Central memory CD8-positive, alpha-beta T cell (primary cell): ENCODE measurements around the gene WDR36.

Experiments used
- ATAC-seq: fragments of 150-1000 bp; cut with Tn5 transposase; replicated peaks from 2 replicates; pipeline ENCODE4 v1.10.0; 2022; ENCODE audit warnings: mild to moderate bottlenecking, moderate FRiP score, moderate number of reproducible peaks; ENCODE audit not compliant: poor library complexity, severe bottlenecking; ENCODE audit errors: extremely low read depth
- DNase-seq, 2 donors: peaks; one replicate each; pipeline ENCODE4 v3.0.0; 2021; ENCODE audit warnings: low spot score in 2 of 2
- H3K27ac Mint-ChIP-seq: one replicate; pipeline ENCODE4 v1.8.0; 2022; ENCODE audit warnings: low read depth, mild to moderate bottlenecking, moderate library complexity, mixed read lengths
- H3K27me3 Mint-ChIP-seq: one replicate; pipeline ENCODE4 v1.8.0; 2022; ENCODE audit warnings: mixed read lengths
- H3K36me3 Mint-ChIP-seq: one replicate; pipeline ENCODE4 v1.8.0; 2022; ENCODE audit warnings: mild to moderate bottlenecking, moderate library complexity, mixed read lengths; ENCODE audit not compliant: insufficient read depth
- H3K4me1 Mint-ChIP-seq: one replicate; pipeline ENCODE4 v1.8.0; 2022; ENCODE audit warnings: mixed read lengths
- H3K4me3 Mint-ChIP-seq: one replicate; pipeline ENCODE4 v1.8.0; 2022; ENCODE audit warnings: mild to moderate bottlenecking, moderate library complexity, mixed read lengths
- H3K9me3 Mint-ChIP-seq: one replicate; pipeline ENCODE4 v1.8.0; 2022; ENCODE audit warnings: mixed read lengths

WDR36 gene

GRCh38 chr5:111092062-111092853, at the start of gene WDR36:
Gene WDR36 (plus strand): TSS chr5:111092348. CDS start chr5:111092457, 109 bp downstream.
- no peaks in the 10 kb centered on the region for H3K9me3 Mint-ChIP-seq
- H3K4me3 Mint-ChIP-seq = peak within 1 kb of the TSS; percentile 98
- peaks cover 28% of the 10 kb centered on the region for H3K4me1 Mint-ChIP-seq
- DNase-seq (peak; percentile 83 to 87), ATAC-seq (peak; percentile 89)
- peak within 1 kb of the TSS; percentile 97 for H3K27ac Mint-ChIP-seq
- H3K36me3 Mint-ChIP-seq = peaks cover 20% of the 10 kb centered on the region
- peaks cover 18% of the 10 kb centered on the region for H3K27me3 Mint-ChIP-seq

GRCh38 chr5:111043712-111044506, 48.2 kb upstream of the WDR36 start:
- H3K4me3 Mint-ChIP-seq = no peak overlapping the region
- H3K9me3 Mint-ChIP-seq = no peaks in the 10 kb centered on the region
- H3K36me3 Mint-ChIP-seq = no peaks in the 10 kb centered on the region
- H3K27me3 Mint-ChIP-seq = peaks cover 21% of the 10 kb centered on the region
- no peaks in the 10 kb centered on the region for H3K4me1 Mint-ChIP-seq
- no peak overlapping the region for H3K27ac Mint-ChIP-seq
- ATAC-seq = no peak
- no peak for DNase-seq

GRCh38 chr5:111058064-111058463, 34.1 kb upstream of the WDR36 start:
- no peak overlapping the region for H3K27ac Mint-ChIP-seq
- no peak overlapping the region for H3K4me3 Mint-ChIP-seq
- DNase-seq = no peak
- H3K4me1 Mint-ChIP-seq = no peaks in the 10 kb centered on the region
- H3K27me3 Mint-ChIP-seq = peaks cover 73% of the 10 kb centered on the region
- H3K36me3 Mint-ChIP-seq = no peaks in the 10 kb centered on the region
- ATAC-seq = no peak
- no peaks in the 10 kb centered on the region for H3K9me3 Mint-ChIP-seq

- Mint-ChIP-seq H3K27me3 (peaks cover 73% of the 10 kb centered on the region), H3K4me3 (no peak overlapping the region), H3K4me1 (no peaks in the 10 kb centered on the region), H3K9me3 (no peaks in the 10 kb centered on the region), H3K27ac (no peak overlapping the region), H3K36me3 (no peaks in the 10 kb centered on the region)
- ATAC-seq (no peak), DNase-seq (no peak)
Measured at GRCh38 chr5:111060169-111060568, 32.0 kb upstream of the WDR36 start.

- ATAC-seq (no peak), DNase-seq (no peak)
- H3K27ac Mint-ChIP-seq = no peak overlapping the region
- no peaks in the 10 kb centered on the region for H3K36me3 Mint-ChIP-seq
- H3K4me3 Mint-ChIP-seq = no peak overlapping the region
- H3K9me3 Mint-ChIP-seq = no peaks in the 10 kb centered on the region
- no peaks in the 10 kb centered on the region for H3K4me1 Mint-ChIP-seq
- peaks cover 73% of the 10 kb centered on the region for H3K27me3 Mint-ChIP-seq
Measured at GRCh38 chr5:111061618-111062017, 30.5 kb upstream of the WDR36 start.

- H3K27me3 Mint-ChIP-seq = peaks cover 73% of the 10 kb centered on the region
- ATAC-seq = no peak
- H3K27ac Mint-ChIP-seq = no peak overlapping the region
Measured at GRCh38 chr5:111063709-111064322, 28.3 kb upstream of the WDR36 start.

GRCh38 chr5:111066261-111066938, 25.7 kb upstream of the WDR36 start:
- DNase-seq (no peak), ATAC-seq (no peak)
- Mint-ChIP-seq H3K36me3 (no peaks in the 10 kb centered on the region), H3K4me3 (no peak overlapping the region), H3K27ac (no peak overlapping the region), H3K9me3 (no peaks in the 10 kb centered on the region), H3K4me1 (no peaks in the 10 kb centered on the region), H3K27me3 (peaks cover 87% of the 10 kb centered on the region)

More at GRCh38 chr5:111063709-111064322, 28.3 kb upstream of the WDR36 start:
- no peak overlapping the region for H3K4me3 Mint-ChIP-seq
- DNase-seq = no peak
- H3K9me3 Mint-ChIP-seq = no peaks in the 10 kb centered on the region
- no peaks in the 10 kb centered on the region for H3K36me3 Mint-ChIP-seq
- no peaks in the 10 kb centered on the region for H3K4me1 Mint-ChIP-seq

GRCh38 chr5:111068213-111068612, 23.9 kb upstream of the WDR36 start:
- ATAC-seq (no peak), DNase-seq (no peak)
- no peak overlapping the region for H3K4me3 Mint-ChIP-seq
- H3K4me1 Mint-ChIP-seq = peaks cover 7% of the 10 kb centered on the region
- H3K27ac Mint-ChIP-seq = no peak overlapping the region
- no peaks in the 10 kb centered on the region for H3K9me3 Mint-ChIP-seq
- H3K27me3 Mint-ChIP-seq = peaks cover 100% of the 10 kb centered on the region
- no peaks in the 10 kb centered on the region for H3K36me3 Mint-ChIP-seq

- no peaks in the 10 kb centered on the region for H3K36me3 Mint-ChIP-seq
- no peak for DNase-seq
- peaks cover 12% of the 10 kb centered on the region for H3K4me1 Mint-ChIP-seq
- H3K27ac Mint-ChIP-seq = no peak overlapping the region
- H3K4me3 Mint-ChIP-seq = no peak overlapping the region
- peaks cover 100% of the 10 kb centered on the region for H3K27me3 Mint-ChIP-seq
- ATAC-seq = no peak
- H3K9me3 Mint-ChIP-seq = no peaks in the 10 kb centered on the region
Measured at GRCh38 chr5:111069839-111070238, 22.3 kb upstream of the WDR36 start.

GRCh38 chr5:111070272-111071134, 21.6 kb upstream of the WDR36 start:
- no peaks in the 10 kb centered on the region for H3K36me3 Mint-ChIP-seq
- H3K4me1 Mint-ChIP-seq = peaks cover 12% of the 10 kb centered on the region
- no peak for ATAC-seq
- no peaks in the 10 kb centered on the region for H3K9me3 Mint-ChIP-seq
- peaks cover 100% of the 10 kb centered on the region for H3K27me3 Mint-ChIP-seq
- DNase-seq = no peak
- no peak overlapping the region for H3K27ac Mint-ChIP-seq
- H3K4me3 Mint-ChIP-seq = no peak overlapping the region

GRCh38 chr5:111071413-111071812, 20.7 kb upstream of the WDR36 start, which contains the start of gene TSLP:
Gene TSLP (plus strand): TSS chr5:111071713. CDS start chr5:111071891, 178 bp downstream.
- DNase-seq = no peak
- no peak for ATAC-seq
- H3K4me3 Mint-ChIP-seq = peak within 1 kb of the TSS; percentile 80
- peaks cover 97% of the 10 kb centered on the region for H3K27me3 Mint-ChIP-seq
- H3K9me3 Mint-ChIP-seq = no peaks in the 10 kb centered on the region
- peaks cover 12% of the 10 kb centered on the region for H3K4me1 Mint-ChIP-seq
- no peaks in the 10 kb centered on the region for H3K36me3 Mint-ChIP-seq
- no peak within 1 kb of the TSS for H3K27ac Mint-ChIP-seq
